HUES64 (cell line): ENCODE data around the gene LRP1.

Experiments
- H3K27ac ChIP-seq: 2 replicates; pipeline ENCODE4 v1.7.0; 2013; ENCODE audit warnings: low read depth, low read length, inconsistent platforms
- H3K27me3 ChIP-seq: 2 replicates; pipeline ENCODE4 v1.6.1; 2013; ENCODE audit warnings: mild to moderate bottlenecking, low read length; ENCODE audit not compliant: insufficient read depth
- H3K36me3 ChIP-seq: 2 replicates; pipeline ENCODE4 v1.6.1; 2013; ENCODE audit warnings: mild to moderate bottlenecking, low read length; ENCODE audit not compliant: insufficient read depth
- H3K4me1 ChIP-seq: 2 replicates; pipeline ENCODE4 v1.6.1; 2013; ENCODE audit warnings: mild to moderate bottlenecking, low read length, moderate library complexity; ENCODE audit not compliant: insufficient read depth
- H3K4me3 ChIP-seq: 2 replicates; pipeline ENCODE4 v1.5.1; 2013; ENCODE audit warnings: mild to moderate bottlenecking, low read length, moderate library complexity
- H3K9ac ChIP-seq: 2 replicates; pipeline ENCODE4 v1.6.1; 2013; ENCODE audit warnings: mild to moderate bottlenecking, low read depth, low read length
- H3K9me3 ChIP-seq: 2 replicates; pipeline ENCODE4 v1.6.1; 2013; ENCODE audit warnings: low read depth, low read length; ENCODE audit not compliant: insufficient read depth
- WGBS: fragments of 150-250, 120-280 bp; methylation state at CpG from one replicate; pipeline ENCODE4 v1.1.7; 2013; ENCODE audit warnings: missing lambda C conversion rate; 5-methylcytosine and 5-hydroxymethylcytosine counted together

LRP1 gene

GRCh38 chr12:57171668-57172067, 43.4 kb downstream of the LRP1 start:
- Histone ChIP-seq H3K4me1 (no peaks in the 10 kb centered on the region), H3K27me3 (no peaks in the 10 kb centered on the region), H3K27ac (no peak overlapping the region), H3K9me3 (no peaks in the 10 kb centered on the region), H3K4me3 (no peak overlapping the region), H3K9ac (no peak overlapping the region), H3K36me3 (peaks cover 89% of the 10 kb centered on the region)
- WGBS, result 79% methylated on average over 4 of the region's 4 CpGs

DNA sequence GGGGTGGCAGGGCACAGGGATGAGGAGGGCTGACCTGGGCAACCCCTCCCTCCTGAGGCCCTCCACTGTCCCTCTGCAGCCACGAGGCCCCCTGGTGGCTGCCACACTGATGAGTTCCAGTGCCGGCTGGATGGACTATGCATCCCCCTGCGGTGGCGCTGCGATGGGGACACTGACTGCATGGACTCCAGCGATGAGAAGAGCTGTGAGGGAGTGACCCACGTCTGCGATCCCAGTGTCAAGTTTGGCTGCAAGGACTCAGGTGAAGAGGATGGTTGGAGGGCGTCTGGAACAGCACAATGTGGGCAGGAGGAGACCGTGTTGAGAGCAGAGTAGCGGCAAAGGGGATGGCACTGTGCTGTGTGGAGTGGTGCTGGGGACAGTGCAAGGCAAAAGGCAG, 44.8 kb downstream of the LRP1 start:
- Histone ChIP-seq H3K9ac (no peak overlapping the region), H3K4me3 (no peak overlapping the region), H3K4me1 (no peaks in the 10 kb centered on the region), H3K27me3 (no peaks in the 10 kb centered on the region), H3K9me3 (no peaks in the 10 kb centered on the region), H3K27ac (no peak overlapping the region), H3K36me3 (peaks cover 88% of the 10 kb centered on the region)
- WGBS, result 81% methylated on average over 11 of the region's 11 CpGs

DNA sequence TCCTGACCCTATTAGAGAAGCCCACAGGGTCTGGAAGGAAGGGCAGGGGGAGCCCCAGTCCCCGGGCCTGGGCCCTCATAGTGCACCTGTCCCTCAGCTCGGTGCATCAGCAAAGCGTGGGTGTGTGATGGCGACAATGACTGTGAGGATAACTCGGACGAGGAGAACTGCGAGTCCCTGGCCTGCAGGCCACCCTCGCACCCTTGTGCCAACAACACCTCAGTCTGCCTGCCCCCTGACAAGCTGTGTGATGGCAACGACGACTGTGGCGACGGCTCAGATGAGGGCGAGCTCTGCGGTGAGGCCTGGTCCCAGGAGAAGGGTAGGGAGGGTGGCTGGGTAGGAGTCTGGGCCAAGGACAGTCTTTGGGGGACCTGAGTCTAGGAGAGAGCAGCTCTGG, 45.4 kb downstream of the LRP1 start:
- WGBS, result 97% methylated on average over 14 of the region's 14 CpGs
- Histone ChIP-seq H3K36me3 (peaks cover 88% of the 10 kb centered on the region), H3K9ac (no peak overlapping the region)

DNA sequence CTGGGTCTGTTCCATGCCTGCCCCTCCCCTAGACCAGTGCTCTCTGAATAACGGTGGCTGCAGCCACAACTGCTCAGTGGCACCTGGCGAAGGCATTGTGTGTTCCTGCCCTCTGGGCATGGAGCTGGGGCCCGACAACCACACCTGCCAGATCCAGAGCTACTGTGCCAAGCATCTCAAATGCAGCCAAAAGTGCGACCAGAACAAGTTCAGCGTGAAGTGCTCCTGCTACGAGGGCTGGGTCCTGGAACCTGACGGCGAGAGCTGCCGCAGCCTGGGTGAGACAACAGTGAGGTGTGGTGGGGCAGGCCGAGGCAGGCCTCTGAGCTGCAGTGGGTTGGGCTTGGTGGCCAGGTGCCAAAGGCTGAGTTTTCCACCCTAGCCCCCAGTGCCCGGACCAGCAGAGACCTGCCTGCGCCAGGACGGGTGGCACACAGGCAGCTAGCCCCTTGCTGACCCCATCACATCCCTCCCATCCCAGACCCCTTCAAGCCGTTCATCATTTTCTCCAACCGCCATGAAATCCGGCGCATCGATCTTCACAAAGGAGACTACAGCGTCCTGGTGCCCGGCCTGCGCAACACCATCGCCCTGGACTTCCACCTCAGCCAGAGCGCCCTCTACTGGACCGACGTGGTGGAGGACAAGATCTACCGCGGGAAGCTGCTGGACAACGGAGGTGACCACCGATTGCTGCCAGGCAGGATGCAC, 47.3 kb downstream of the LRP1 start:
- no peak overlapping the region for H3K27ac ChIP-seq
- H3K9me3 ChIP-seq, result no peaks in the 10 kb centered on the region
- 77% methylated on average over 29 of the region's 29 CpGs for WGBS
- H3K4me3 ChIP-seq, result no peak overlapping the region
- peaks cover 88% of the 10 kb centered on the region for H3K36me3 ChIP-seq
- no peak overlapping the region for H3K9ac ChIP-seq
- no peaks in the 10 kb centered on the region for H3K4me1 ChIP-seq
- no peaks in the 10 kb centered on the region for H3K27me3 ChIP-seq

More for the DNA sequence above, 45.4 kb downstream of the LRP1 start:
- H3K4me1 ChIP-seq, result no peaks in the 10 kb centered on the region
- no peak overlapping the region for H3K27ac ChIP-seq
- no peaks in the 10 kb centered on the region for H3K9me3 ChIP-seq
- H3K4me3 ChIP-seq, result no peak overlapping the region
- H3K27me3 ChIP-seq, result no peaks in the 10 kb centered on the region

DNA sequence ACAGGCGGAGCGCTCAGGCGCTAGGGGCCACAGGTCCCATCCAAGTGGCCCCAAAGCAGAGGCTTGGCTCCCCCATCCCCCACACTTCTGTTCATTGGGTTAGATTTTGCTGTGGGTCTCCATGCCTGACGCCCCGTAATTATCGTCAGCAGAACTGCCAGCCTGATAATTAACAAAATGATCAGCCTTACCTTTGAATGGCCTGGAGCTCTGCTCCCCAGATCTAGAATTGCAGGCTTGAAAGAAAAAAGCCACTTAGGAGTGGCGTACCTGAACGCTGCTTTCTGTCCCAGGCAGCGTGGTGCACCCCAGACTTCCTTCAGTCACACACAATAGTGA, 47.8 kb downstream of the LRP1 start:
- whole genome bisulfite sequencing, result 93% methylated on average over 9 of the region's 9 CpGs
- Histone ChIP-seq H3K9me3 (no peaks in the 10 kb centered on the region), H3K4me3 (no peak overlapping the region), H3K4me1 (no peaks in the 10 kb centered on the region), H3K27me3 (no peaks in the 10 kb centered on the region), H3K27ac (no peak overlapping the region), H3K9ac (no peak overlapping the region), H3K36me3 (peaks cover 88% of the 10 kb centered on the region)

GRCh38 chr12:57176846-57177245, 48.6 kb downstream of the LRP1 start:
- H3K4me3 ChIP-seq, result no peak overlapping the region
- H3K27ac ChIP-seq, result no peak overlapping the region
- no peaks in the 10 kb centered on the region for H3K4me1 ChIP-seq
- peaks cover 93% of the 10 kb centered on the region for H3K36me3 ChIP-seq
- 96% methylated on average over 9 of the region's 9 CpGs for WGBS
- H3K27me3 ChIP-seq, result no peaks in the 10 kb centered on the region
- no peaks in the 10 kb centered on the region for H3K9me3 ChIP-seq
- H3K9ac ChIP-seq, result no peak overlapping the region

DNA sequence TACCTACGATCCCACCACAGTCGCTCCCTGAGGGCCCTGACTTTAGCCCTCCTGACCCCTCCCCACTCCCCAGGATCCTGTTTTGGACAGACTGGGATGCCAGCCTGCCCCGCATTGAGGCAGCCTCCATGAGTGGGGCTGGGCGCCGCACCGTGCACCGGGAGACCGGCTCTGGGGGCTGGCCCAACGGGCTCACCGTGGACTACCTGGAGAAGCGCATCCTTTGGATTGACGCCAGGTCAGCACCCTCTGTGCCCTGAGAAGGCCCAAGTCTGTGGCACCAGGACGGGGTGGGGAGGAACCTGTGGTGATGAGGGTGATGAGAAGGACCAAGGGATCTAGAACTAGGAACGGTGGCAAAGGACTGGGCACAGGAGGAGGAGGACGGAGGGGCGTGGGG, 49.1 kb downstream of the LRP1 start:
- H3K36me3 ChIP-seq, result peaks cover 95% of the 10 kb centered on the region

GRCh38 chr12:57178213-57178612, 49.9 kb downstream of the LRP1 start:
- Histone ChIP-seq H3K9ac (no peak overlapping the region), H3K27me3 (no peaks in the 10 kb centered on the region), H3K36me3 (peaks cover 88% of the 10 kb centered on the region), H3K4me3 (no peak overlapping the region), H3K9me3 (no peaks in the 10 kb centered on the region), H3K4me1 (0 out of 2 replicates have a peak, but pooled peaks cover 2% of the 10 kb centered on the region), H3K27ac (no peak overlapping the region)
- WGBS, result 95% methylated on average over 14 of the region's 14 CpGs

More for the DNA sequence above, 49.1 kb downstream of the LRP1 start:
- Histone ChIP-seq H3K9me3 (no peaks in the 10 kb centered on the region), H3K9ac (no peak overlapping the region), H3K4me3 (no peak overlapping the region), H3K27ac (no peak overlapping the region), H3K27me3 (no peaks in the 10 kb centered on the region), H3K4me1 (no peaks in the 10 kb centered on the region)
- 95% methylated on average over 15 of the region's 16 CpGs for WGBS

GRCh38 chr12:57179331-57180086, 51.2 kb downstream of the LRP1 start:
- H3K9ac ChIP-seq, result no peak overlapping the region
- WGBS, result 96% methylated on average over 27 of the region's 27 CpGs
- no peaks in the 10 kb centered on the region for H3K27me3 ChIP-seq
- H3K4me3 ChIP-seq, result no peak overlapping the region
- no peaks in the 10 kb centered on the region for H3K9me3 ChIP-seq
- H3K27ac ChIP-seq, result no peak overlapping the region
- H3K36me3 ChIP-seq, result peaks cover 90% of the 10 kb centered on the region
- 0 out of 2 replicates have a peak, but pooled peaks cover 2% of the 10 kb centered on the region for H3K4me1 ChIP-seq

DNA sequence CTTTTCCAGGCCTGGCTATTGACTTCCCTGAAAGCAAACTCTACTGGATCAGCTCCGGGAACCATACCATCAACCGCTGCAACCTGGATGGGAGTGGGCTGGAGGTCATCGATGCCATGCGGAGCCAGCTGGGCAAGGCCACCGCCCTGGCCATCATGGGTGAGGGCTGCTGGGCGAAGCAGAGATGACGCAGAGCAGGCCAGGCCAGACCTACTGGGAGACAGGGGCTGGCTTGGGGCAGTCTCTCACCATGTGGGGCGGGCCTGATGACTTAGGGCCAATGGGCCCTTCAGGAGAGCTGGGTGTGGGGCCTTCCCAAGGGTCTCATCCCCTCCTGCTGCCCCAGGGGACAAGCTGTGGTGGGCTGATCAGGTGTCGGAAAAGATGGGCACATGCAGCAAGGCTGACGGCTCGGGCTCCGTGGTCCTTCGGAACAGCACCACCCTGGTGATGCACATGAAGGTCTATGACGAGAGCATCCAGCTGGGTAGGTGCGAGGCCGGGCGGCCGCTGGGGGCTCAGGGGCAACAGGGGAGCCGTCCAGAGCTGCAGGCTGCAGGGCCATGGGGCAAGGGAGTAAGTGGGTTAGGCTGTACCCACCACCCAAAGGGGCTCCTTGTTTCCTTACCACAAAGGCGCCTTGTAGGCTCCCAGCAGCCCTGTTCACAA, 52.2 kb downstream of the LRP1 start:
- H3K36me3 ChIP-seq, result peaks cover 90% of the 10 kb centered on the region
- no peak overlapping the region for H3K9ac ChIP-seq
- H3K9me3 ChIP-seq, result no peaks in the 10 kb centered on the region
- 0 out of 2 replicates have a peak, but pooled peaks cover 2% of the 10 kb centered on the region for H3K4me1 ChIP-seq
- WGBS, result 96% methylated on average over 20 of the region's 20 CpGs
- no peaks in the 10 kb centered on the region for H3K27me3 ChIP-seq
- H3K4me3 ChIP-seq, result no peak overlapping the region
- H3K27ac ChIP-seq, result no peak overlapping the region

DNA sequence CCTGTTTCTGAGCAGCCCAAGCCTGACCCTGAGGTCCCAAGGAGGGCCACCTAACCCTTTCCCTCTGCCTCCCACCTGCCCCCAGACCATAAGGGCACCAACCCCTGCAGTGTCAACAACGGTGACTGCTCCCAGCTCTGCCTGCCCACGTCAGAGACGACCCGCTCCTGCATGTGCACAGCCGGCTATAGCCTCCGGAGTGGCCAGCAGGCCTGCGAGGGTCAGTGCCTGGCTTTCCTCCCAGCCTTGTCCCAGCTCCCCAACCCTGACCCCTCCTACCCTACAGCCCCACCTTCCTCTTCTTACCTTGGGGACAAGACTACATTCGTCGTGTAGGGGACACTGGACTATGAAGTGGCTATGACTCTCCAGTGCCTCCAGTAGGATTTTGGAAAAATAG, 52.8 kb downstream of the LRP1 start:
- peaks cover 90% of the 10 kb centered on the region for H3K36me3 ChIP-seq
- H3K27ac ChIP-seq, result no peak overlapping the region
- H3K9ac ChIP-seq, result no peak overlapping the region
- no peaks in the 10 kb centered on the region for H3K27me3 ChIP-seq
- 0 out of 2 replicates have a peak, but pooled peaks cover 2% of the 10 kb centered on the region for H3K4me1 ChIP-seq
- WGBS, result 91% methylated on average over 9 of the region's 9 CpGs
- H3K4me3 ChIP-seq, result no peak overlapping the region
- H3K9me3 ChIP-seq, result no peaks in the 10 kb centered on the region
